ENCODE results near the gene PDZD2. TPM values are rescaled to one million over a fixed set of nuclear protein-coding genes. Genes with fewer than 3 reads are reported as not detected.
"Not testable (repeated sequence)": the region's sequence is repeated elsewhere in the genome, so short reads cannot be mapped to it uniquely, and the experiment has no call there.

The PDZD2 gene
- total RNA-seq, 1 donor from 2014 or later: 70.9 TPM

DNA sequence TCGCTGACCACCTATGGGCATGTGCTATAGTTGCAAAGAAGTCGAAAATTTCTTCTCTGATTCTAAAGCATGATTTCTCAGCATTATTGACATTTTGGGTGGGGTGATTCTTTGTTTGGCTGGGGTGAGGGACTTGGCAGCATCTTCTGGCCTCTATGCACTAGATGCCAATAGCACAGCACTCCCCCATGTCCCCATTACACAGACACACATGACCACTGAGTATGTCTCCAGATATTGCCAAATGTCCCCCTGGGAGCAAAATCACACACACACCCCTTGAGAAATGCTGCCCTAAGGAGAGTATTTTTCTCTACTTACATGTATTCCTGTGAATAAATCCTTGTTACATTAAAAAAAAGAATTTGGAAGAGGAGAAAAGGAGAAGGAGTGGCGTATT is 89.1 kb downstream of the PDZD2 start:
- no peak overlapping the region for H3K4me3 ChIP-seq
- TF ChIP-seq, protein P1, sequence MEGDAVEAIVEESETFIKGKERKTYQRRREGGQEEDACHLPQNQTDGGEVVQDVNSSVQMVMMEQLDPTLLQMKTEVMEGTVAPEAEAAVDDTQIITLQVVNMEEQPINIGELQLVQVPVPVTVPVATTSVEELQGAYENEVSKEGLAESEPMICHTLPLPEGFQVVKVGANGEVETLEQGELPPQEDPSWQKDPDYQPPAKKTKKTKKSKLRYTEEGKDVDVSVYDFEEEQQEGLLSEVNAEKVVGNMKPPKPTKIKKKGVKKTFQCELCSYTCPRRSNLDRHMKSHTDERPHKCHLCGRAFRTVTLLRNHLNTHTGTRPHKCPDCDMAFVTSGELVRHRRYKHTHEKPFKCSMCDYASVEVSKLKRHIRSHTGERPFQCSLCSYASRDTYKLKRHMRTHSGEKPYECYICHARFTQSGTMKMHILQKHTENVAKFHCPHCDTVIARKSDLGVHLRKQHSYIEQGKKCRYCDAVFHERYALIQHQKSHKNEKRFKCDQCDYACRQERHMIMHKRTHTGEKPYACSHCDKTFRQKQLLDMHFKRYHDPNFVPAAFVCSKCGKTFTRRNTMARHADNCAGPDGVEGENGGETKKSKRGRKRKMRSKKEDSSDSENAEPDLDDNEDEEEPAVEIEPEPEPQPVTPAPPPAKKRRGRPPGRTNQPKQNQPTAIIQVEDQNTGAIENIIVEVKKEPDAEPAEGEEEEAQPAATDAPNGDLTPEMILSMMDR (IDR thresholded peaks at IDR 0.05): no peak
- no peaks in the 10 kb centered on the region for H3K27me3 ChIP-seq
- H3K36me3 ChIP-seq: no peaks in the 10 kb centered on the region
- DNase-seq (no peak), ATAC-seq (no peak)
- H3K9me3 ChIP-seq: no peaks in the 10 kb centered on the region
- intact Hi-C loops (cut with DNase I): no loop called here
- no peaks in the 10 kb centered on the region for H3K4me1 ChIP-seq
- no peak overlapping the region for H3K27ac ChIP-seq

DNA sequence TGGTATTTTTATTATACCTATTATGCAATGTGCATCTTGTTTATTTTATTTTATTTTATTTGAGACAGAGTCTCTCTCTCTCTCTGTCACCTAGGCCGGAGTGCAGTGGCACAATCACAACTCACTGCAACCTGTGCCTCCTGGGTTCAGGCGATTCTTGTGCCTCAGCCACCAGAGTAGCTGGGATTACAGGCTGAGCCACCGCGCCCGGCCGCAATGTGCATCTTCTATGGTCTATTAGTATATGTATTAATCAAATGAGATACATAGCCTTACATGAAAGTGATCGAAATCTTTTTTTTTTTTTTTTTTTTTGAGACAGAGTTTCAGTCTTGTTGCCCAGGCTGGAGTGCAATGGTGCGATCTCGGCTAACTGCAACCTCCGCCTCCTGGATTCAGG is 89.9 kb downstream of the PDZD2 start:
- H3K4me1 ChIP-seq; intact Hi-C loops (cut with DNase I); H3K9me3 ChIP-seq; H3K27ac ChIP-seq; ATAC-seq; H3K27me3 ChIP-seq; DNase-seq; H3K36me3 ChIP-seq; H3K4me3 ChIP-seq: not testable (repeated sequence)

DNA sequence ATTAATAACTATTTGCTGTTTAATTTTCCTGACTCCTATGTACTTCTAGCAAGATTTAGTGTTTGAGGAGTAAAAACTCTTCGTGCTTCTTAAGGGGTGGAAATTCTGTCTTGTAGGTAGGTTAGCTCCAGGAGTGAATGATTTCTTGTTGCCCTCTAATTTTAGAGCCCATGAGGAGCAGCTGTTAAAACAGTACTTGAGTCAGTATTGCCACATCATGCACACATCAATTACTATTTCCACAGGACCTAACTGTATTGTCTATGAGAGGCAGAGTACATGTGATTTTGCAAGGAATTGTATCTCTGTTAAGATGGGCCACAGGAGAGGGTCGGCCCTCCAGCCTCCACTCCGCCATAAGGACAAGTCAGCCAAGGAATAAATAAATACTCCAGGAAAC is 91.2 kb downstream of the PDZD2 start:
- ATAC-seq: peak; percentile 42
- H3K27me3 ChIP-seq: no peaks in the 10 kb centered on the region
- H3K9me3 ChIP-seq: no peaks in the 10 kb centered on the region
- no peak overlapping the region for H3K27ac ChIP-seq
- intact Hi-C loops (cut with DNase I): no loop called here
- H3K4me3 ChIP-seq: no peak overlapping the region
- H3K36me3 ChIP-seq: no peaks in the 10 kb centered on the region
- H3K4me1 ChIP-seq: no peaks in the 10 kb centered on the region
- no peak for DNase-seq
- TF ChIP-seq, protein P1 (IDR thresholded peaks at IDR 0.05): no peak

DNA sequence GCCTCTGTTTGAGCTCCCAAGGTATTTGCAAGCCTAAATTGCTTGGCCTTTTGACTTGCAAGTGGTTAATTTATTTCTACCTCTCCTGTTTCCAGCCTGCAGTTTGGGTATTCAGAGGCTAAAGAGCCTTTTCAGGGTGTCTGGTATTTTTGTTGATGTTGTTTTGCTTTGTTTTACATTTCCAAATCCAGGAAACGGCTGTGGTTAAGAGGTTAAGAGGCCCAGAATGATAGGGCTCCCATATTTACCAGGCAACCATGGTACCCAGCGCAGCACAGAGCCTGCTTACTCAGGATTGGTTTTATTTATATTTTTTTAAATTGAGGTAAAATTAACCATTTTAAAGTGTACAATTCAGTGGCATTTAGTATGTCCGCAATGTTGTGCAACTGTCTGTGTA is 92.1 kb downstream of the PDZD2 start:
- ATAC-seq: no peak
- no peak for DNase-seq

DNA sequence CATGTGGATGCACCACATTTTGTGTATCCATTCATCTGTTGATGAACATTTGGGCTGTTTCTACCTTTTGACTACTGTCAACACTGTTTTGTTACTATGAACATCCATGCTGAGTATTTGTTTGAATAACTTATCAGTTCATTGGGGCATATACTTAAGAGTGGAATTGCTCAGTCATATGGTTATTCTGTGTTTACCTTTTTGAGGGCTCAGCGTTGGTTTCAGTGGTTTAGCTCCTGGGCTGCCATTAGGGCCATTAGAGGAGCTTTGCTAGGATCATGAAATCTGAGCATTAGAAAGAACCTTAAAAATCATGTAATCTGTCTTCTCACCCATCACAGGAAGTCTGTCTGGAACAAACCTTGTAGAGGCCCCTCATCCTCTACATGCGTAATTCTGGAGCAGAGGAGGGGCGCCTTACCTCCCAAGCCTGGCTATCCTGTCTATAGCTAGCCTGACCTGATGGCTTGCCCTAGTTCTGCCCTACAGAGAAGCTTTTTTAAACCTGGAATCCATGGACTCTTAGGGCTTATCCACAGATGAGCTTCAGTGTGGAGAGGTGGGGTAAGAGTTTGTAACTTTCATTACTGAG is 92.9 kb downstream of the PDZD2 start:
- TF ChIP-seq, protein P1 (IDR thresholded peaks at IDR 0.05): no peak
- no peaks in the 10 kb centered on the region for H3K27me3 ChIP-seq
- H3K36me3 ChIP-seq: no peaks in the 10 kb centered on the region
- H3K4me1 ChIP-seq: no peaks in the 10 kb centered on the region
- no peak overlapping the region for H3K4me3 ChIP-seq
- no peaks in the 10 kb centered on the region for H3K9me3 ChIP-seq
- H3K27ac ChIP-seq: no peak overlapping the region
- ATAC-seq (no peak), DNase-seq (no peak)
- intact Hi-C loops (cut with DNase I): no loop called here

More for the DNA sequence above, 92.1 kb downstream of the PDZD2 start:
- H3K27me3 ChIP-seq: no peaks in the 10 kb centered on the region
- no peak overlapping the region for H3K27ac ChIP-seq
- TF ChIP-seq, protein P1 (IDR thresholded peaks at IDR 0.05): no peak
- no peak overlapping the region for H3K4me3 ChIP-seq
- no peaks in the 10 kb centered on the region for H3K9me3 ChIP-seq
- intact Hi-C loops (cut with DNase I): no loop called here
- H3K4me1 ChIP-seq: no peaks in the 10 kb centered on the region
- no peaks in the 10 kb centered on the region for H3K36me3 ChIP-seq

DNA sequence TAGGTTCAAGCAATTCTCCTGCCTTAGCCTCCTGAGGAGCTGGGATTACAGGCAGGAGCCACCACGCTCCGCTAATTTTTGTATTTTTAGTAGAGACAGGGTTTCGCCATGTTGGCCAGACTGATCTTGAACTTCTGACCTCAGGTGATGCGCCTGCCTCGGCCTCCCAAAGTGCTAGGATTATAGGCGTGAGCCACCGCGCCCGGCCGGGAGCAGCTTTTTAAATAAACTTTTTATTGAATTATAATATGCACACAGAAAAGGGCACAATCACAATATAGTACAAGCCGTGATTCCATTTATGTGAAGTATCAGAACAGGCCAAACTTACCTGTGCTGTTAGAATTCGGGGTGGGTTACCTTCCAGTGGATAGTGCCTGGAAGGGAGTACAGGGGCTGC is 93.9 kb downstream of the PDZD2 start:
- H3K36me3 ChIP-seq; H3K4me1 ChIP-seq; H3K9me3 ChIP-seq; ATAC-seq; H3K27me3 ChIP-seq; DNase-seq; H3K27ac ChIP-seq; H3K4me3 ChIP-seq; intact Hi-C loops (cut with DNase I): not testable (repeated sequence)

DNA sequence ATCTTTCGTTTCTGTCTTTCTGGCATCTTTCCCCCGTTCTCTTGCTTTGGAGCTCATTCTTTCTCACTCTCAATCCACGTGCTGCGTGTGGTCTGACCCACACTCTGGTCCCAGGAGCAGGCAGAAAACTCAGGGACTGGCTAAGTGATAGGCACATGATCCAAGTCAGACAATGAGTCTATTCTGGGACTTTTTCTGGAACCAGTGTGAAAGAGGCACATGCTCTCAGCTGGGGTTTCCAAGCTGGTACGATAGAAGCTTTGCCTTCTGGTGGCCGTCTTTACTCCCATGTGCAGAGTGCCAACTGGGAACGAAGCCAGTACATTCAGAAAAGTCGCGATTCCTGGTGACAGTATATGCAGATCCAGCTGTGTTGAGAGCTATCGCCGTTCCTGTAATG is 94.4 kb downstream of the PDZD2 start:
- Histone ChIP-seq H3K36me3 (no peaks in the 10 kb centered on the region), H3K27me3 (no peaks in the 10 kb centered on the region), H3K4me3 (no peak overlapping the region), H3K27ac (no peak overlapping the region), H3K4me1 (no peaks in the 10 kb centered on the region), H3K9me3 (no peaks in the 10 kb centered on the region)
- intact Hi-C loops (cut with DNase I): no loop called here
- DNase-seq (no peak), ATAC-seq (no peak)
- TF ChIP-seq, protein P1 (IDR thresholded peaks at IDR 0.05): no peak

All from upper lobe of right lung (tissue), 1 donor.